ENCODE data around the gene RUSF1. TPM values are rescaled to one million over a fixed set of nuclear protein-coding genes. Genes with fewer than 3 reads are reported as not detected.
"Not testable (repeated sequence)": the region's sequence is repeated elsewhere in the genome, so short reads cannot be mapped to it uniquely, and the experiment has no call there.

RUSF1 gene
- total RNA-seq (69.2 TPM), polyA plus RNA-seq (ENCODE audit: insufficient read depth, low read depth, low replicate concordance) (51.8 TPM)
- long read RNA-seq, donor 1, partial matches to known transcripts, result 0 of 6 reads
- long read RNA-seq, donor 1, other reads (novel, unspliced or antisense), result 0 of 6 reads
- long read RNA-seq, donor 2, transcript C16orf58-210 (4 exons, 2,422 nt), result major isoform, 5 of 14 reads
- long read RNA-seq, donor 2, partial matches to known transcripts, result 5 of 14 reads
- long read RNA-seq, donor 2, other reads (novel, unspliced or antisense), result 0 of 14 reads
- long read RNA-seq, donor 3, partial matches to known transcripts, result 7 of 11 reads
- long read RNA-seq, donor 3, other reads (novel, unspliced or antisense), result 0 of 11 reads
- long read RNA-seq, donor 4, transcript C16orf58-201 (13 exons, 2,793 nt), result major isoform, 9 of 13 reads
- long read RNA-seq, donor 4, partial matches to known transcripts, result 0 of 13 reads
- long read RNA-seq, donor 4, other reads (novel, unspliced or antisense), result 0 of 13 reads
- long read RNA-seq, donor 5, result 0 reads
- long read RNA-seq, donor 6, partial matches to known transcripts, result 0 of 3 reads
- long read RNA-seq, donor 6, other reads (novel, unspliced or antisense), result 0 of 3 reads
- long read RNA-seq, donor 7, transcript C16orf58-201 (13 exons, 2,793 nt), result major isoform, 31 of 73 reads
- long read RNA-seq, donor 7, partial matches to known transcripts, result 7 of 73 reads
- long read RNA-seq, donor 7, other reads (novel, unspliced or antisense), result 33 of 73 reads
- long read RNA-seq, donor 8, partial matches to known transcripts, result 0 of 5 reads
- long read RNA-seq, donor 8, other reads (novel, unspliced or antisense), result 0 of 5 reads
- long read RNA-seq, donor 9, transcript C16orf58-201 (13 exons, 2,793 nt), result major isoform, 5 of 7 reads
- long read RNA-seq, donor 9, partial matches to known transcripts, result 0 of 7 reads
- long read RNA-seq, donor 9, other reads (novel, unspliced or antisense), result 0 of 7 reads
- long read RNA-seq, donor 10, partial matches to known transcripts, result 0 of 5 reads
- long read RNA-seq, donor 10, other reads (novel, unspliced or antisense), result 0 of 5 reads

DNA sequence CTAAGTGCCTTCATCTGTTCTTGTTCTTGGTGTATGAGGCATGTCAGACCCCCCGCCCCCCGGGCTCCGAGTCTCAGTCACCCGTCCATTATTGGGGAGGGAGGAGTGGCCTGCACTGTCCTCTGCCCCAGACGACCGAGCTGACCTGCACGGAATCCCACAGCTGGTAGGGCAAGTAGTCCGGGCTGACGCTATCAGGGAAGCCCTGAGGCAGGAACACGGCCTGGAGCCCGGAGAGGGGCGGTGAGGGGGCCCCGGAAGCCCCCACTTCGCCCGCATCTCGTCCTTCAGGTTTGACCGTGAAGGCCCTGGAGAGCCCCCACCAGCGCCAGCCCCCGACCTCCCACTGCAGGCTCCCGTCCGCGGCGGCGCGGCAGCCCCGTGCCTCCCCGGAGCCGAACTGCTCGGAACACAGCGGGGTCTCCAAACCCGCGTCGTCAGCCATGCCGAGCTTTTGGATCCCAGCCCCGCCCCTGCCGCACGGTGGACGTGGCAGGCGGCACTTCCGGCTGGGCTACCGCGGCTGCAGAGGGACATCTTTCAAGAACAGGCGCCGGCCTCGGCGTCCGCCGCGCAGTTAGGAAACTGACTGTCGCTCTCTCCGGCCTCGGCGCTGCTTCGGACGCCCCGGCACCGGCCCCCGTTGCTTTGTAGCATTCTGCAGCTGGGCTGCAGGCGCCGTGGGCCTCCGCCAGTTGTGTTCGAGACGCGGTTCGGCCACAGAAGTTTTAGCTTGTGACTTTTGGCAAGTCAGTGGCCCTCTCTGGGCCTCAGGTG lies at the start of gene RUSF1:
Gene RUSF1, minus strand, starts transcription at position 463 of the 777 bp plus-strand sequence. Its CDS starts 18 bp downstream, at position 445.
- no peaks in the 10 kb centered on the region for H3K27me3 ChIP-seq (ENCODE audit: control insufficient read depth, insufficient read depth, low read length)
- H3K36me3 ChIP-seq (ENCODE audit: control insufficient read depth in 2 of 3, insufficient read depth in 3 of 3, low read length in 3 of 3), result peaks cover 0 to 4% (median 3%) of the 10 kb centered on the region in 3 donors
- peaks cover 0 to 13% (median 6%) of the 10 kb centered on the region in 3 donors for H3K4me1 ChIP-seq (ENCODE audit: control insufficient read depth in 2 of 3, insufficient read depth in 2 of 3, low read depth in 1 of 3, low read length in 3 of 3)
- DNase-seq, result peak; percentile 92 to 97 (median 96)
- no peaks in the 10 kb centered on the region for H3K9me3 ChIP-seq (ENCODE audit: control insufficient read depth in 2 of 3, insufficient read depth in 1 of 3, low read length in 3 of 3)
- peak within 1 kb of the TSS; percentile 86 to 95 (median 95) for H3K9ac ChIP-seq (ENCODE audit: low read length in 3 of 3)
- FAIRE-seq, result no peak
- H3K27ac ChIP-seq (ENCODE audit: low read depth in 2 of 2, low read length in 2 of 2), result peak within 1 kb of the TSS; percentile 92 to 94
- TF ChIP-seq, protein P1, sequence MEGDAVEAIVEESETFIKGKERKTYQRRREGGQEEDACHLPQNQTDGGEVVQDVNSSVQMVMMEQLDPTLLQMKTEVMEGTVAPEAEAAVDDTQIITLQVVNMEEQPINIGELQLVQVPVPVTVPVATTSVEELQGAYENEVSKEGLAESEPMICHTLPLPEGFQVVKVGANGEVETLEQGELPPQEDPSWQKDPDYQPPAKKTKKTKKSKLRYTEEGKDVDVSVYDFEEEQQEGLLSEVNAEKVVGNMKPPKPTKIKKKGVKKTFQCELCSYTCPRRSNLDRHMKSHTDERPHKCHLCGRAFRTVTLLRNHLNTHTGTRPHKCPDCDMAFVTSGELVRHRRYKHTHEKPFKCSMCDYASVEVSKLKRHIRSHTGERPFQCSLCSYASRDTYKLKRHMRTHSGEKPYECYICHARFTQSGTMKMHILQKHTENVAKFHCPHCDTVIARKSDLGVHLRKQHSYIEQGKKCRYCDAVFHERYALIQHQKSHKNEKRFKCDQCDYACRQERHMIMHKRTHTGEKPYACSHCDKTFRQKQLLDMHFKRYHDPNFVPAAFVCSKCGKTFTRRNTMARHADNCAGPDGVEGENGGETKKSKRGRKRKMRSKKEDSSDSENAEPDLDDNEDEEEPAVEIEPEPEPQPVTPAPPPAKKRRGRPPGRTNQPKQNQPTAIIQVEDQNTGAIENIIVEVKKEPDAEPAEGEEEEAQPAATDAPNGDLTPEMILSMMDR (IDR thresholded peaks at IDR 0.05; ENCODE audit: borderline replicate concordance, extremely low read depth, insufficient read depth), result no peak
- peak within 1 kb of the TSS; percentile 89 to 98 (median 93) for H3K4me3 ChIP-seq (ENCODE audit: low read length in 3 of 3)
- intact Hi-C loops (cut with DNase I), result no loop called here

DNA sequence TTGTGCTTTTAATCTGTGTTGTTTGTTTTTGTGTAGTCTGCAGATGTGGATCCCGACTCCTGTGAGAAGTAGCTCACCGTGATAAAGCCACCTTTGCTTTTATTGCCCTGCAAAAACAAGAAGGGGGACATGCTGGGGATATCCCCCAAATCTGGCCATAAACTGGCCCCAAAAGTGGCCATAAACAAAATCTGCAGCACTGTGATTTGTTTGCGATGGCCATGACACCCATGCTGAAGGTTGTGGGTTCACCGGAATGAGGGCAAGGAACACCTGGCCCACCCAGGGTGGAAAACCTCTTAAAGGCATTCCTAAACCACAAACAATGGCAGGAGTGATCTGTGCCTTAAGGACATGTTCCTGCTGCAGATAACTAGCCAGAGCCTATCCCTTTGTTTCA lies 34.6 kb upstream of the RUSF1 start:
- no peak for FAIRE-seq
- Histone ChIP-seq H3K4me1 (ENCODE audit: control insufficient read depth in 2 of 3, insufficient read depth in 2 of 3, low read depth in 1 of 3, low read length in 3 of 3) (no peaks in the 10 kb centered on the region), H3K4me3 (ENCODE audit: low read length in 3 of 3) (no peak overlapping the region), H3K9me3 (ENCODE audit: control insufficient read depth in 2 of 3, insufficient read depth in 1 of 3, low read length in 3 of 3) (no peaks in the 10 kb centered on the region), H3K27ac (ENCODE audit: low read depth in 2 of 2, low read length in 2 of 2) (no peak overlapping the region), H3K27me3 (ENCODE audit: control insufficient read depth, insufficient read depth, low read length) (no peaks in the 10 kb centered on the region), H3K9ac (ENCODE audit: low read length in 3 of 3) (no peak overlapping the region), H3K36me3 (ENCODE audit: control insufficient read depth in 2 of 3, insufficient read depth in 3 of 3, low read length in 3 of 3) (no peaks in the 10 kb centered on the region)
- intact Hi-C loops (cut with DNase I), result no loop called here
- DNase-seq, result no peak
- TF ChIP-seq, protein P1 (IDR thresholded peaks at IDR 0.05; ENCODE audit: borderline replicate concordance, extremely low read depth, insufficient read depth), result no peak

DNA sequence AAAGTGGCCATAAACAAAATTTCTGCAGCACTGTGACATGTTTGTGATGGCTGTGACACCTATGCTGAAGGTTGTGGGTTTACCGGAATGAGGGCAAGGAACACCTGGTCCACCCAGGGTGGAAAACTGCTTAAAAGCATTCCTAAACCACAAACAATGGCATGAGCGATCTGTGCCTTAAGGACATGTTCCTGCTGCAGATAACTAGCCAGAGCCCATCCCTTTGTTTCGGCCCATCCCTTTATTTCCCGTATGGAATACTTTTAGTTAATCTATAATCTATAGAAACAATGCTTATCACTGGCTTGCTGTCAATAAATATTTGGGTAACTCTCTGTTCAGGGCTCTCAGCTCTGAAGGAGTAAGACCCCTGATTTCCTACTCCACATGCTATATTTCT lies 31.6 kb upstream of the RUSF1 start:
- intact Hi-C loops (cut with DNase I); H3K4me1 ChIP-seq (ENCODE audit: control insufficient read depth in 2 of 3, insufficient read depth in 2 of 3, low read depth in 1 of 3, low read length in 3 of 3); H3K36me3 ChIP-seq (ENCODE audit: control insufficient read depth in 2 of 3, insufficient read depth in 3 of 3, low read length in 3 of 3); FAIRE-seq; H3K9ac ChIP-seq (ENCODE audit: low read length in 3 of 3); DNase-seq; H3K27me3 ChIP-seq (ENCODE audit: control insufficient read depth, insufficient read depth, low read length); H3K4me3 ChIP-seq (ENCODE audit: low read length in 3 of 3); H3K27ac ChIP-seq (ENCODE audit: low read depth in 2 of 2, low read length in 2 of 2); H3K9me3 ChIP-seq (ENCODE audit: control insufficient read depth in 2 of 3, insufficient read depth in 1 of 3, low read length in 3 of 3): not testable (repeated sequence)

DNA sequence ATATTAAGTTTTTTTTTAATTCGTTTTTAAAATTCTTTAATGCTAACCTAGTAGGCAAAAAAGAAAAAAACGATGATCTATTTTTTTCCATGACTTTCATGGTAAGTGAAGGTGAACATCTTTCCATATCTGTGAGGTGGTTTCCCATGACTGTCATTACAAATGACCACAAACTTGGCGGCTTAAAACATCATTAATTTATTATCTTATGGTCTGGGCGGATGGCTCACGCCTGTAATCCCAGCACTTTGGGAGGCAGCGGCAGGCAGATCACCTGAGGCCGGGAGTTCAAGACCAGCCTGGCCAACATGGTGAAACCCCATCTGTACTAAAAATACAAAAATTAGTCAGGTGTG lies 30.0 kb upstream of the RUSF1 start:
- H3K4me1 ChIP-seq (ENCODE audit: control insufficient read depth in 2 of 3, insufficient read depth in 2 of 3, low read depth in 1 of 3, low read length in 3 of 3); H3K9me3 ChIP-seq (ENCODE audit: control insufficient read depth in 2 of 3, insufficient read depth in 1 of 3, low read length in 3 of 3); DNase-seq; H3K36me3 ChIP-seq (ENCODE audit: control insufficient read depth in 2 of 3, insufficient read depth in 3 of 3, low read length in 3 of 3); H3K27me3 ChIP-seq (ENCODE audit: control insufficient read depth, insufficient read depth, low read length); H3K27ac ChIP-seq (ENCODE audit: low read depth in 2 of 2, low read length in 2 of 2); FAIRE-seq; intact Hi-C loops (cut with DNase I); H3K4me3 ChIP-seq (ENCODE audit: low read length in 3 of 3); H3K9ac ChIP-seq (ENCODE audit: low read length in 3 of 3): not testable (repeated sequence)
